HepG2 (cell line): ENCODE results near the gene ACOT13. TPM values are rescaled to one million over a fixed set of nuclear protein-coding genes. Genes with fewer than 3 reads are reported as not detected.

Experiments
- ASH2L ChIP-seq: fragments of 300-600, 200-600 bp; sonication (generic); IDR thresholded peaks from 2 replicates; pipeline ENCODE4 v1.7.0; 2017; ENCODE audit warnings: low read depth, mild to moderate bottlenecking, moderate library complexity, mixed read lengths, low read length; ENCODE audit not compliant: insufficient read length
- CENPBD1 ChIP-seq: sonication (generic); formaldehyde crosslinking; IDR thresholded peaks from 2 replicates; pipeline ENCODE4 v1.8.0; 2022; ENCODE audit warnings: missing genetic modification reagents, low read depth, mild to moderate bottlenecking, borderline replicate concordance
- GATA4 ChIP-seq: sonication (generic); IDR thresholded peaks from 2 replicates; pipeline ENCODE4 v1.6.1; 2016; ENCODE audit warnings: antibody characterized with exemption, low read depth, borderline replicate concordance
- HMG20A ChIP-seq: IDR thresholded peaks from 2 replicates; pipeline ENCODE4 v1.6.1; 2016; ENCODE audit warnings: borderline replicate concordance
- KDM2A ChIP-seq: sonication (generic); formaldehyde crosslinking; IDR thresholded peaks from 2 replicates; pipeline ENCODE4 v1.4.0; 2020; ENCODE audit warnings: low read depth, missing genetic modification reagents, borderline replicate concordance
- NR0B2 ChIP-seq: sonication (generic); formaldehyde crosslinking; IDR thresholded peaks from 2 replicates; pipeline ENCODE4 v1.4.0; 2020; ENCODE audit warnings: mild to moderate bottlenecking, missing genetic modification reagents
- NR2F6 ChIP-seq, 2 experiments: IDR thresholded peaks; 2 replicates each; pipeline ENCODE4 v1.6.1; 2016; ENCODE audit warnings: antibody characterized with exemption in 1 of 2, mild to moderate bottlenecking in 1 of 2
- TEAD2 ChIP-seq: sonication (generic); formaldehyde crosslinking; IDR thresholded peaks from 2 replicates; pipeline ENCODE4 v1.9.0; 2021; ENCODE audit warnings: missing genetic modification reagents
- ZBTB7A ChIP-seq: sonication (generic); formaldehyde crosslinking; IDR thresholded peaks from 2 replicates; pipeline ENCODE4 v1.8.0; 2022; ENCODE audit warnings: mild to moderate bottlenecking, missing genetic modification reagents
- ZEB1 ChIP-seq: IDR thresholded peaks from 2 replicates; pipeline ENCODE4 v1.6.1; 2012; ENCODE audit warnings: mild to moderate bottlenecking, low read depth, inconsistent platforms; ENCODE audit not compliant: insufficient replicate concordance
- ZNF605 ChIP-seq: sonication (generic); formaldehyde crosslinking; IDR thresholded peaks from 2 replicates; pipeline ENCODE4 v1.8.0; 2022; ENCODE audit warnings: mild to moderate bottlenecking, missing genetic modification reagents
- polyA plus RNA-seq, 8 experiments: library from polyadenylated mRNA; depleted of rRNA in 3 of 8; stranded (reverse) in 7 of 8; unstranded in 1 of 8; fragments of >200 nt; fragmentation: Illumina TruSeq in 4 of 8; extraction: Trizol in 4 of 8; gene quantifications; 2 replicates each; pipeline versions ENCODE4 v1.2.1 to v1.2.3, GENCODE V29; 2011 to 2016; ENCODE audit warnings: low read depth in 4 of 8, missing spikeins in 1 of 8, mixed read lengths in 1 of 8; ENCODE audit not compliant: insufficient read depth in 1 of 8
- total RNA-seq, 5 experiments: library from RNA; depleted of rRNA; stranded (reverse); fragments of >200 nt; fragmentation: Illumina TruSeq; extraction: Trizol; gene quantifications; 2 replicates each; pipeline ENCODE4 v1.2.3, GENCODE V29; 2016; ENCODE audit warnings: low read depth in 1 of 5
- TF ChIP-seq, protein P1 (sequence below): IDR thresholded peaks from 2 replicates; pipeline ENCODE4 v1.6.1; 2016; ENCODE audit warnings: low read depth, missing genetic modification reagents, missing compliant biosample characterization
- TF ChIP-seq, protein P2 (sequence below): sonication (generic); formaldehyde crosslinking; IDR thresholded peaks from 2 replicates; pipeline ENCODE4 v1.5.0; 2020; ENCODE audit warnings: missing genetic modification reagents, mild to moderate bottlenecking, borderline replicate concordance
- TF ChIP-seq, protein P3 (sequence below): sonication (generic); formaldehyde crosslinking; IDR thresholded peaks from 2 replicates; pipeline ENCODE4 v1.5.0; 2020; ENCODE audit warnings: missing genetic modification reagents
- TF ChIP-seq, protein P4 (sequence below): sonication (generic); formaldehyde crosslinking; IDR thresholded peaks from 2 replicates; pipeline ENCODE4 v1.4.0; 2020; ENCODE audit warnings: mild to moderate bottlenecking, missing genetic modification reagents
- TF ChIP-seq, protein P5 (sequence below): IDR thresholded peaks from 2 replicates; pipeline ENCODE4 v1.6.1; 2016

Gene ACOT13
- total and polyA plus RNA-seq, 2 of the 13 experiments (the other 11 are each of a cell fraction or from before 2014, with no cell fraction given) = 31.5 to 45.1 TPM

GRCh38 chr6:24666641-24667377, at the start of gene ACOT13, which contains the start of gene TDP2 (continued):
- TF ChIP-seq, protein P1, sequence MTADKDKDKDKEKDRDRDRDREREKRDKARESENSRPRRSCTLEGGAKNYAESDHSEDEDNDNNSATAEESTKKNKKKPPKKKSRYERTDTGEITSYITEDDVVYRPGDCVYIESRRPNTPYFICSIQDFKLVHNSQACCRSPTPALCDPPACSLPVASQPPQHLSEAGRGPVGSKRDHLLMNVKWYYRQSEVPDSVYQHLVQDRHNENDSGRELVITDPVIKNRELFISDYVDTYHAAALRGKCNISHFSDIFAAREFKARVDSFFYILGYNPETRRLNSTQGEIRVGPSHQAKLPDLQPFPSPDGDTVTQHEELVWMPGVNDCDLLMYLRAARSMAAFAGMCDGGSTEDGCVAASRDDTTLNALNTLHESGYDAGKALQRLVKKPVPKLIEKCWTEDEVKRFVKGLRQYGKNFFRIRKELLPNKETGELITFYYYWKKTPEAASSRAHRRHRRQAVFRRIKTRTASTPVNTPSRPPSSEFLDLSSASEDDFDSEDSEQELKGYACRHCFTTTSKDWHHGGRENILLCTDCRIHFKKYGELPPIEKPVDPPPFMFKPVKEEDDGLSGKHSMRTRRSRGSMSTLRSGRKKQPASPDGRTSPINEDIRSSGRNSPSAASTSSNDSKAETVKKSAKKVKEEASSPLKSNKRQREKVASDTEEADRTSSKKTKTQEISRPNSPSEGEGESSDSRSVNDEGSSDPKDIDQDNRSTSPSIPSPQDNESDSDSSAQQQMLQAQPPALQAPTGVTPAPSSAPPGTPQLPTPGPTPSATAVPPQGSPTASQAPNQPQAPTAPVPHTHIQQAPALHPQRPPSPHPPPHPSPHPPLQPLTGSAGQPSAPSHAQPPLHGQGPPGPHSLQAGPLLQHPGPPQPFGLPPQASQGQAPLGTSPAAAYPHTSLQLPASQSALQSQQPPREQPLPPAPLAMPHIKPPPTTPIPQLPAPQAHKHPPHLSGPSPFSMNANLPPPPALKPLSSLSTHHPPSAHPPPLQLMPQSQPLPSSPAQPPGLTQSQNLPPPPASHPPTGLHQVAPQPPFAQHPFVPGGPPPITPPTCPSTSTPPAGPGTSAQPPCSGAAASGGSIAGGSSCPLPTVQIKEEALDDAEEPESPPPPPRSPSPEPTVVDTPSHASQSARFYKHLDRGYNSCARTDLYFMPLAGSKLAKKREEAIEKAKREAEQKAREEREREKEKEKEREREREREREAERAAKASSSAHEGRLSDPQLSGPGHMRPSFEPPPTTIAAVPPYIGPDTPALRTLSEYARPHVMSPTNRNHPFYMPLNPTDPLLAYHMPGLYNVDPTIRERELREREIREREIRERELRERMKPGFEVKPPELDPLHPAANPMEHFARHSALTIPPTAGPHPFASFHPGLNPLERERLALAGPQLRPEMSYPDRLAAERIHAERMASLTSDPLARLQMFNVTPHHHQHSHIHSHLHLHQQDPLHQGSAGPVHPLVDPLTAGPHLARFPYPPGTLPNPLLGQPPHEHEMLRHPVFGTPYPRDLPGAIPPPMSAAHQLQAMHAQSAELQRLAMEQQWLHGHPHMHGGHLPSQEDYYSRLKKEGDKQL (CRISPR knock-in tag) = peak; percentile 16; the same call in 1 of the 2 replicates
- TF ChIP-seq NR2F6 (IDR thresholded peaks at IDR 0.05) = 0 out of 2 replicates have a peak, but pooled peaks have one; percentile 22
- peak; percentile 58; the same call in 1 of the 2 replicates for TF ChIP-seq NR2F6 (CRISPR knock-in tag; IDR thresholded peaks at IDR 0.05)
- peak; percentile 37 for TF ChIP-seq HMG20A (CRISPR knock-in tag)
- TF ChIP-seq GATA4 = peak; percentile 43
- peak; percentile 80 for TF ChIP-seq ZBTB7A
- peak; percentile 74 for TF ChIP-seq CENPBD1
- no peak for TF ChIP-seq TEAD2 (CRISPR knock-in tag)
- peak; percentile 79 for TF ChIP-seq ZEB1
- peak; percentile 69; the same call in 1 of the 2 replicates for TF ChIP-seq NR0B2 (CRISPR knock-in tag)
- TF ChIP-seq ASH2L = peak; percentile 96
- TF ChIP-seq, protein P2, sequence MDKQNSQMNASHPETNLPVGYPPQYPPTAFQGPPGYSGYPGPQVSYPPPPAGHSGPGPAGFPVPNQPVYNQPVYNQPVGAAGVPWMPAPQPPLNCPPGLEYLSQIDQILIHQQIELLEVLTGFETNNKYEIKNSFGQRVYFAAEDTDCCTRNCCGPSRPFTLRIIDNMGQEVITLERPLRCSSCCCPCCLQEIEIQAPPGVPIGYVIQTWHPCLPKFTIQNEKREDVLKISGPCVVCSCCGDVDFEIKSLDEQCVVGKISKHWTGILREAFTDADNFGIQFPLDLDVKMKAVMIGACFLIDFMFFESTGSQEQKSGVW (CRISPR knock-in tag) = no peak
- TF ChIP-seq, protein P3, sequence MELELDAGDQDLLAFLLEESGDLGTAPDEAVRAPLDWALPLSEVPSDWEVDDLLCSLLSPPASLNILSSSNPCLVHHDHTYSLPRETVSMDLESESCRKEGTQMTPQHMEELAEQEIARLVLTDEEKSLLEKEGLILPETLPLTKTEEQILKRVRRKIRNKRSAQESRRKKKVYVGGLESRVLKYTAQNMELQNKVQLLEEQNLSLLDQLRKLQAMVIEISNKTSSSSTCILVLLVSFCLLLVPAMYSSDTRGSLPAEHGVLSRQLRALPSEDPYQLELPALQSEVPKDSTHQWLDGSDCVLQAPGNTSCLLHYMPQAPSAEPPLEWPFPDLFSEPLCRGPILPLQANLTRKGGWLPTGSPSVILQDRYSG (CRISPR knock-in tag) = peak; percentile 62; the same call in 1 of the 2 replicates
- TF ChIP-seq ZNF605 (CRISPR knock-in tag) = peak; percentile 91
- TF ChIP-seq, protein P4, sequence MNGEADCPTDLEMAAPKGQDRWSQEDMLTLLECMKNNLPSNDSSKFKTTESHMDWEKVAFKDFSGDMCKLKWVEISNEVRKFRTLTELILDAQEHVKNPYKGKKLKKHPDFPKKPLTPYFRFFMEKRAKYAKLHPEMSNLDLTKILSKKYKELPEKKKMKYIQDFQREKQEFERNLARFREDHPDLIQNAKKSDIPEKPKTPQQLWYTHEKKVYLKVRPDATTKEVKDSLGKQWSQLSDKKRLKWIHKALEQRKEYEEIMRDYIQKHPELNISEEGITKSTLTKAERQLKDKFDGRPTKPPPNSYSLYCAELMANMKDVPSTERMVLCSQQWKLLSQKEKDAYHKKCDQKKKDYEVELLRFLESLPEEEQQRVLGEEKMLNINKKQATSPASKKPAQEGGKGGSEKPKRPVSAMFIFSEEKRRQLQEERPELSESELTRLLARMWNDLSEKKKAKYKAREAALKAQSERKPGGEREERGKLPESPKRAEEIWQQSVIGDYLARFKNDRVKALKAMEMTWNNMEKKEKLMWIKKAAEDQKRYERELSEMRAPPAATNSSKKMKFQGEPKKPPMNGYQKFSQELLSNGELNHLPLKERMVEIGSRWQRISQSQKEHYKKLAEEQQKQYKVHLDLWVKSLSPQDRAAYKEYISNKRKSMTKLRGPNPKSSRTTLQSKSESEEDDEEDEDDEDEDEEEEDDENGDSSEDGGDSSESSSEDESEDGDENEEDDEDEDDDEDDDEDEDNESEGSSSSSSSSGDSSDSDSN (CRISPR knock-in tag) = peak; percentile 97
- peak; percentile 96 for TF ChIP-seq KDM2A (CRISPR knock-in tag)
- TF ChIP-seq, protein P5, sequence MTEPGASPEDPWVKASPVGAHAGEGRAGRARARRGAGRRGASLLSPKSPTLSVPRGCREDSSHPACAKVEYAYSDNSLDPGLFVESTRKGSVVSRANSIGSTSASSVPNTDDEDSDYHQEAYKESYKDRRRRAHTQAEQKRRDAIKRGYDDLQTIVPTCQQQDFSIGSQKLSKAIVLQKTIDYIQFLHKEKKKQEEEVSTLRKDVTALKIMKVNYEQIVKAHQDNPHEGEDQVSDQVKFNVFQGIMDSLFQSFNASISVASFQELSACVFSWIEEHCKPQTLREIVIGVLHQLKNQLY (CRISPR knock-in tag) = peak; percentile 44; the same call in 1 of the 2 replicates
